K562 (cell line): ENCODE measurements around the gene MTOR. TPM values are rescaled to one million over a fixed set of nuclear protein-coding genes. Genes with fewer than 3 reads are reported as not detected.

Source experiments
- ATAC-seq: fragments of 200-7000 bp; cut with Tn5 transposase; 3 replicates; pipeline ENCODE4 v1.9.1; 2020; ENCODE audit warnings: moderate library complexity
- BruUV-seq: library from RNA; stranded (reverse); fragments of 400-500 nt; replicated peaks from 2 replicates; lab custom pipeline; 2021; lab: Mats Ljungman, UMichigan
- CTCF ChIA-PET: fragments of 300-600 bp; formaldehyde crosslinking; extraction: SDS; loops from one replicate; lab custom pipeline; 2021; ENCODE audit warnings: low intra/inter-chr PET ratio; lab: Yijun Ruan, JAX
- POLR2A ChIA-PET: fragments of 300-600, 350-650 bp; sonication (Branson Sonifier 250); formaldehyde crosslinking; extraction: SDS; loops from one replicate; lab custom pipeline; 2021; ENCODE audit warnings: antibody characterized with exemption, inconsistent platforms; lab: Yijun Ruan, JAX
- DNase-seq, 4 experiments: peaks; one replicate each; pipeline versions ENCODE4 v3.0.0 to v3.0.0-alpha.2; 2011 to 2018; ENCODE audit warnings: low spot score in 3 of 4, mixed read lengths in 3 of 4; ENCODE audit errors: extremely low read depth in 1 of 4
- FAIRE-seq: peaks from 2 replicates; lab custom pipeline; 2011; peaks lifted over from hg19 to GRCh38; lab: Jason Lieb, UNC
- H2AFZ ChIP-seq: 2 replicates; pipeline ENCODE4 v1.6.0; 2011; ENCODE audit warnings: low read depth, low read length, control low read depth, inconsistent platforms
- H3K27ac ChIP-seq: fragments of 200-600 bp; 3 replicates; pipeline ENCODE4 v1.8.0; 2011; ENCODE audit warnings: low read depth, mild to moderate bottlenecking, control low read depth, inconsistent platforms, low read length, moderate library complexity, mixed read lengths; ENCODE audit errors: extremely low read depth
- H3K27me3 ChIP-seq, 2 experiments: fragments of 300-600 bp in 1 of 2; 2 replicates in 1 of 2; 3 replicates in 1 of 2; pipeline versions ENCODE4 v1.6.0 to v1.8.0; 2011; ENCODE audit warnings: inconsistent platforms in 2 of 2, low read length in 2 of 2, mild to moderate bottlenecking in 1 of 2, mixed read lengths in 1 of 2, moderate library complexity in 1 of 2; ENCODE audit not compliant: control insufficient read depth in 2 of 2, insufficient read depth in 2 of 2
- H3K36me3 ChIP-seq: fragments of 300-600 bp; 3 replicates; pipeline ENCODE4 v1.8.0; 2011; ENCODE audit warnings: mild to moderate bottlenecking, low read length, inconsistent platforms; ENCODE audit not compliant: control insufficient read depth, insufficient read depth
- H3K4me1 ChIP-seq, 2 experiments: fragments of 200-600 bp in 1 of 2; replicated peaks in 1 of 2; 2 replicates in 1 of 2; 3 replicates in 1 of 2; pipeline versions ENCODE4 v1.5.1 to v1.8.0; 2011; ENCODE audit warnings: inconsistent platforms in 2 of 2, low read length in 2 of 2, mild to moderate bottlenecking in 1 of 2, mixed read lengths in 1 of 2, moderate library complexity in 1 of 2; ENCODE audit not compliant: control insufficient read depth in 2 of 2, insufficient read depth in 2 of 2
- H3K4me2 ChIP-seq: 2 replicates; pipeline ENCODE4 v1.6.1; 2011; ENCODE audit warnings: low read length, control low read depth, inconsistent platforms, mixed read lengths; ENCODE audit not compliant: insufficient read depth
- H3K4me3 ChIP-seq: fragments of 200-600 bp; sonication (generic), shearing (Covaris generic); 2 replicates; pipeline ENCODE4 v1.5.1; 2016; ENCODE audit warnings: control low read depth, inconsistent platforms
- H3K79me2 ChIP-seq: fragments of 200-600 bp; 3 replicates; pipeline ENCODE4 v1.8.0; 2011; ENCODE audit warnings: low read length, inconsistent platforms; ENCODE audit not compliant: control insufficient read depth, insufficient read depth
- H3K9ac ChIP-seq, 2 experiments: 2 replicates each; pipeline versions ENCODE4 v1.6.0 to v1.6.1; 2011; ENCODE audit warnings: low read depth in 2 of 2, low read length in 2 of 2, control low read depth in 1 of 2, inconsistent platforms in 1 of 2, mild to moderate bottlenecking in 1 of 2, mixed read lengths in 1 of 2; ENCODE audit not compliant: insufficient read depth in 1 of 2
- H3K9me1 ChIP-seq: one replicate; pipeline ENCODE4 v1.6.0; 2011; ENCODE audit warnings: inconsistent platforms, mild to moderate bottlenecking, low read length, moderate library complexity; ENCODE audit not compliant: control insufficient read depth, insufficient read depth
- H3K9me3 ChIP-seq: replicated peaks from 2 replicates; pipeline ENCODE4 v1.5.1; 2011; ENCODE audit warnings: low read depth, low read length, inconsistent platforms; ENCODE audit not compliant: control insufficient read depth, insufficient read depth
- H4K20me1 ChIP-seq: replicated peaks from 2 replicates; pipeline ENCODE4 v1.6.1; 2011; ENCODE audit warnings: low read length, inconsistent platforms, mixed read lengths; ENCODE audit not compliant: control insufficient read depth, insufficient read depth
- CBX8 ChIP-seq: fragments of 200-600 bp; sonication (generic); IDR thresholded peaks from 2 replicates; pipeline ENCODE4 v1.6.1; 2012; ENCODE audit warnings: borderline replicate concordance, mixed run types, low read depth, mild to moderate bottlenecking, moderate library complexity, mixed read lengths, low read length, control low read depth, inconsistent platforms; ENCODE audit not compliant: poor library complexity, severe bottlenecking; ENCODE audit errors: extremely low read depth
- CTCFL ChIP-seq: IDR thresholded peaks from 2 replicates; pipeline ENCODE4 v1.6.1; 2011; ENCODE audit warnings: borderline replicate concordance, low read depth, mild to moderate bottlenecking, moderate library complexity, low read length; ENCODE audit not compliant: insufficient read depth, poor library complexity, severe bottlenecking
- HLTF ChIP-seq: fragments of 450-650 bp; IDR thresholded peaks from 2 replicates; pipeline ENCODE4 v1.6.1; 2016
- IFI16 ChIP-seq: fragments of 250-450 bp; sonication (Bioruptor Pico); IDR thresholded peaks from 2 replicates; pipeline ENCODE4 v2.1.2; 2022; ENCODE audit warnings: mild to moderate bottlenecking, inconsistent platforms
- MAX ChIP-seq: sonication (generic); formaldehyde crosslinking; IDR thresholded peaks from 2 replicates; pipeline ENCODE4 v1.9.0; 2022; ENCODE audit warnings: mild to moderate bottlenecking, missing genetic modification reagents
- NFE2L1 ChIP-seq: fragments of 450-650 bp; IDR thresholded peaks from 2 replicates; pipeline ENCODE4 v1.6.1; 2016; ENCODE audit warnings: missing genetic modification characterization, low read depth, mild to moderate bottlenecking, missing compliant biosample characterization, moderate library complexity, borderline replicate concordance
- PATZ1 ChIP-seq: fragments of 250-450 bp; sonication (Bioruptor Pico); IDR thresholded peaks from 2 replicates; pipeline ENCODE4 v1.5.0; 2020; ENCODE audit warnings: mild to moderate bottlenecking, borderline replicate concordance
- TCF7 ChIP-seq: sonication (generic); IDR thresholded peaks from 2 replicates; pipeline ENCODE4 v1.6.1; 2016; ENCODE audit warnings: antibody characterized with exemption, borderline replicate concordance
- USF1 ChIP-seq: sonication (generic); formaldehyde crosslinking; IDR thresholded peaks from 2 replicates; pipeline ENCODE4 v1.9.0; 2022; ENCODE audit warnings: mild to moderate bottlenecking, missing genetic modification reagents
- ZNF408 ChIP-seq: fragments of 250-450 bp; sonication (Bioruptor Pico); IDR thresholded peaks from 2 replicates; pipeline ENCODE4 v1.4.0; 2020; ENCODE audit warnings: low read depth, mild to moderate bottlenecking, moderate library complexity
- WGBS: fragments of 100-300 bp; shearing (Covaris generic); methylation state at CpG from one replicate; pipeline ENCODE4 v1.1.6; 2016; ENCODE audit warnings: low coverage, mixed read lengths; ENCODE audit not compliant: insufficient coverage; ENCODE audit errors: missing lambda C conversion rate; 5-methylcytosine and 5-hydroxymethylcytosine counted together
- in situ Hi-C: fragments of 300-500 bp; cut with MboI; formaldehyde crosslinking; loops from 4 replicates; pipeline ENCODE4 v1.15.0; 2018; ENCODE audit warnings: inconsistent platforms, mixed read lengths
- intact Hi-C: fragments of 100-400 bp; cut with micrococcal nuclease; formaldehyde crosslinking; loops from 2 replicates; pipeline ENCODE4 v1.14.2; 2022
- polyA plus RNA-seq, 8 experiments: library from polyadenylated mRNA; depleted of rRNA in 4 of 8; stranded (reverse) in 5 of 8; unstranded in 3 of 8; fragments of >200 nt; fragmentation: Nextera tagmentation in 2 of 8; fragmentation: Illumina TruSeq in 1 of 8; extraction: Ambion mirVana in 2 of 8; extraction: Trizol in 1 of 8; gene quantifications; 2 replicates each; pipeline versions ENCODE4 v1.2.1 to v1.2.3, GENCODE V29; 2011 to 2014; ENCODE audit warnings: inconsistent platforms in 1 of 8, missing spikeins in 1 of 8
- total RNA-seq, 7 experiments: library from RNA; depleted of rRNA in 6 of 7; stranded (reverse); fragments of >200 nt in 6 of 7; fragmentation: Illumina TruSeq in 2 of 7; extraction: Trizol in 2 of 7; gene quantifications; 2 replicates each; pipeline versions ENCODE4 v1.2.1 to v1.2.3, GENCODE V29; 2011 to 2021; ENCODE audit warnings: low replicate concordance in 1 of 7

MTOR gene
- total and polyA plus RNA-seq, 9 of the 15 experiments (the other 6 are each of a cell fraction or from before 2014, with no cell fraction given) = 11.4 to 71.4 (median 52.2) TPM

- intact Hi-C loops = no loop called here
- no peak overlapping the region for H3K9ac ChIP-seq
- BruUV-seq = no TSS peak
- H3K4me2 ChIP-seq = no peak overlapping the region
- ChIA-PET POLR2A (interaction anchor here (1.4 kb wide), 1 partner anchor 12 kb away, joined by 3 read pairs; no protein-coding TSS in a partner anchor), CTCF (no interaction called here)
- H3K79me2 ChIP-seq = no peaks in the 10 kb centered on the region
- DNase-seq (no peak), FAIRE-seq (no peak), ATAC-seq (no peak)
- in situ Hi-C loops = no loop called here
- no peaks in the 10 kb centered on the region for H3K4me1 ChIP-seq
- peaks cover 2% of the 10 kb centered on the region for H3K9me1 ChIP-seq
- H4K20me1 ChIP-seq = no peaks in the 10 kb centered on the region
- no peak for TF ChIP-seq ZNF408 (CRISPR knock-in tag)
- no peak for TF ChIP-seq MAX
- no peak for TF ChIP-seq HLTF
- TF ChIP-seq NFE2L1 (tag) = no peak
- no peak for TF ChIP-seq CBX8
- TF ChIP-seq CTCFL = no peak
- TF ChIP-seq IFI16 (CRISPR knock-in tag) = no peak
- no peak for TF ChIP-seq PATZ1
- TF ChIP-seq USF1 = no peak
- no peak for TF ChIP-seq TCF7
- no peak overlapping the region for H3K27ac ChIP-seq
- H3K36me3 ChIP-seq = peaks cover 84% of the 10 kb centered on the region
- 93% methylated on average over 11 of the region's 11 CpGs for WGBS
- no peak overlapping the region for H2AFZ ChIP-seq
- no peak overlapping the region for H3K4me3 ChIP-seq
- H3K27me3 ChIP-seq = no peaks in the 10 kb centered on the region
- no peaks in the 10 kb centered on the region for H3K9me3 ChIP-seq
Measured at GRCh38 chr1:11204396-11205190, 57.8 kb downstream of the MTOR start.
